SKM-1 treated with dmso at 0.1 percent for 144 hours (cell line): ENCODE measurements around the gene HS3ST3A1.
"Not testable (repeated sequence)": the region's sequence is repeated elsewhere in the genome, so short reads cannot be mapped to it uniquely, and the experiment has no call there.

ENCODE experiments used
- DNase-seq: peaks from one replicate; lab custom pipeline; 2025; ENCODE audit not compliant: unreplicated experiment; lab: John Stamatoyannopoulos, UW

Gene HS3ST3A1

GRCh38 chr17:13576661-13577526 lies 24.8 kb downstream of the HS3ST3A1 start:
- no peak for DNase-seq

- no peak for DNase-seq
These were observed 25.8 kb downstream of the HS3ST3A1 start for GRCh38 chr17:13575922-13576419.

- DNase-seq: no peak
These were observed 26.3 kb downstream of the HS3ST3A1 start for GRCh38 chr17:13575466-13575865.

GRCh38 chr17:13572581-13572980 lies 29.1 kb downstream of the HS3ST3A1 start:
- no peak for DNase-seq

GRCh38 chr17:13569398-13570123 lies 32.2 kb downstream of the HS3ST3A1 start:
- DNase-seq: no peak

GRCh38 chr17:13568582-13569397 lies 32.9 kb downstream of the HS3ST3A1 start:
- no peak for DNase-seq

GRCh38 chr17:13563866-13564265 lies 37.9 kb downstream of the HS3ST3A1 start:
- DNase-seq: no peak

- no peak for DNase-seq
These were observed 39.4 kb downstream of the HS3ST3A1 start for GRCh38 chr17:13562271-13562800.

GRCh38 chr17:13561606-13562270 lies 40.0 kb downstream of the HS3ST3A1 start:
- no peak for DNase-seq

- no peak for DNase-seq
These were observed 40.8 kb downstream of the HS3ST3A1 start for GRCh38 chr17:13560935-13561334.

GRCh38 chr17:13558588-13558987 lies 43.1 kb downstream of the HS3ST3A1 start:
- no peak for DNase-seq

GRCh38 chr17:13557077-13557476 lies 44.7 kb downstream of the HS3ST3A1 start:
- DNase-seq: no peak

GRCh38 chr17:13554231-13554630 lies 47.5 kb downstream of the HS3ST3A1 start:
- no peak for DNase-seq

- no peak for DNase-seq
These were observed 51.4 kb downstream of the HS3ST3A1 start for GRCh38 chr17:13550291-13550690.

GRCh38 chr17:13548576-13548975 lies 53.2 kb downstream of the HS3ST3A1 start:
- DNase-seq: not testable (repeated sequence)

- no peak for DNase-seq
These were observed 54.9 kb downstream of the HS3ST3A1 start for GRCh38 chr17:13546851-13547250.

- no peak for DNase-seq
These were observed 55.8 kb downstream of the HS3ST3A1 start for GRCh38 chr17:13545941-13546340.

GRCh38 chr17:13544765-13545164 lies 57.0 kb downstream of the HS3ST3A1 start:
- no peak for DNase-seq

GRCh38 chr17:13544292-13544691 lies 57.4 kb downstream of the HS3ST3A1 start:
- no peak for DNase-seq

GRCh38 chr17:13542636-13543035 lies 59.1 kb downstream of the HS3ST3A1 start:
- no peak for DNase-seq
